ENCODE measurements around the gene CIB4.

CIB4 gene

GRCh38 chr2:26540961-26541360, 100.2 kb downstream of the CIB4 start:
- no peak for DNase-seq

- DNase-seq = no peak
Measured at GRCh38 chr2:26540306-26540705, 100.9 kb downstream of the CIB4 start.

GRCh38 chr2:26537826-26538475, 103.2 kb downstream of the CIB4 start:
- DNase-seq = no peak

- DNase-seq = no peak
Measured at GRCh38 chr2:26537069-26537825, 103.9 kb downstream of the CIB4 start.

GRCh38 chr2:26536371-26537068, 104.6 kb downstream of the CIB4 start:
- no peak for DNase-seq

GRCh38 chr2:26535663-26536275, 105.4 kb downstream of the CIB4 start:
- no peak for DNase-seq

- no peak for DNase-seq
Measured at GRCh38 chr2:26534865-26535662, 106.1 kb downstream of the CIB4 start.

- no peak for DNase-seq
Measured at GRCh38 chr2:26534098-26534864, 106.9 kb downstream of the CIB4 start.

GRCh38 chr2:26533661-26534060, 107.5 kb downstream of the CIB4 start:
- no peak for DNase-seq

- no peak for DNase-seq
Measured at GRCh38 chr2:26532301-26533250, 108.6 kb downstream of the CIB4 start.

Measured in SW 1271 (cell line).